Activated CD4-positive, alpha-beta T cell treated with anti-CD3 and anti-CD28 coated beads, Interleukin-2, amount 10 ng/mL, durations not matched to agents 24 days and 14 days (primary cell): ENCODE data around the gene TRIM45. TPM values are rescaled to one million over a fixed set of nuclear protein-coding genes. Genes with fewer than 3 reads are reported as not detected.
"Not testable (repeated sequence)": the region's sequence is repeated elsewhere in the genome, so short reads cannot be mapped to it uniquely, and the experiment has no call there.

Experiments used
- DNase-seq: peaks from one replicate; pipeline ENCODE4 v3.0.0; 2022
- H3K27ac Mint-ChIP-seq: one replicate; pipeline ENCODE4 v1.8.0; 2022; ENCODE audit warnings: mild to moderate bottlenecking, mixed read lengths
- H3K27me3 Mint-ChIP-seq: one replicate; pipeline ENCODE4 v1.8.0; 2022; ENCODE audit warnings: mixed read lengths
- H3K36me3 Mint-ChIP-seq: one replicate; pipeline ENCODE4 v1.8.0; 2022; ENCODE audit warnings: low read depth, mild to moderate bottlenecking, mixed read lengths
- H3K4me1 Mint-ChIP-seq: one replicate; pipeline ENCODE4 v1.8.0; 2021; ENCODE audit warnings: mixed read lengths
- H3K4me3 Mint-ChIP-seq: one replicate; pipeline ENCODE4 v1.8.0; 2022; ENCODE audit warnings: mild to moderate bottlenecking, moderate library complexity, mixed read lengths
- H3K9me3 Mint-ChIP-seq: one replicate; pipeline ENCODE4 v1.8.0; 2021; ENCODE audit warnings: mixed read lengths
- intact Hi-C: fragments of 100-400 bp; cut with micrococcal nuclease; formaldehyde crosslinking; loops from one replicate; pipeline ENCODE4 v1.15.1; 2023
- total RNA-seq: library from RNA; stranded (reverse); gene quantifications from 2 replicates; pipeline ENCODE4 v1.2.3, GENCODE V29; 2022

TRIM45 gene
- total RNA-seq, 1 donor from 2014 or later = 0.98 TPM

DNA sequence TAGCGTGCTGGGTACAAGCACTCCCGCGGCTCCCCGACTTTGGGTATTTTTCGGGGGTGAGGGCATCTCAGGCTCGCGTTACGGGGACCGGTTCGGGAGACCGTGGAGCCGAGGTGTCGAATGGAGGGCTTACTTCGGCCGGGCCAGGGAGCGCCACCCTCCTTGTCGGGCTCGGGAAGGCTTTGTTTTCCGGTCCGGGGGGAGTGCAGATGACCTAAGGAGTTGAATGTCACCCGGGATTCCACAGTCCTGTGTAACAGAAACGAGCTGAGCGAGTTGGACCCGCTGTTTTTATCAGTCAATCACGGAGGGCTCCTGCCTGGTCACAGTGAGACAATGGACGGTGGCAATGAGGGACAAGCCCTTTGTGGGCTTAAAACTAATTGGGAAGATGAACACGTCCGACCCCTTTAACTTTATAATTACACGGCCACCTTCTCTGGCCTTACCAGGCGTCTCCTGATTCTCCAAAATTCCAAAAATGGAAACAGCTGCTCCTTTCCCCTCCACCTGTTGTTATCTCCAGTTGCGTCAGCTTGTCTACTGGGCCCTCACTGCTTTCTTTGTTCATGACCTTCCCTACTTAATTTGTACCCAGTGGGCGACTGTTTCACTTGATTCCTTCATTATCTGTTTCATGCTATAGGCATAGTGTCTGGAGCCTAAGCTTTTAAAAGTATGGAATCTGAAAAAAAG is 929 bp upstream of the TRIM45 start:
- no peak overlapping the region for H3K27ac Mint-ChIP-seq
- H3K4me3 Mint-ChIP-seq = peak overlapping the region; percentile 87
- DNase-seq = no peak
- intact Hi-C loops = no loop called here
- peaks cover 6% of the 10 kb centered on the region for H3K4me1 Mint-ChIP-seq
- H3K27me3 Mint-ChIP-seq = peaks cover 17% of the 10 kb centered on the region
- H3K36me3 Mint-ChIP-seq = no peaks in the 10 kb centered on the region
- no peaks in the 10 kb centered on the region for H3K9me3 Mint-ChIP-seq

DNA sequence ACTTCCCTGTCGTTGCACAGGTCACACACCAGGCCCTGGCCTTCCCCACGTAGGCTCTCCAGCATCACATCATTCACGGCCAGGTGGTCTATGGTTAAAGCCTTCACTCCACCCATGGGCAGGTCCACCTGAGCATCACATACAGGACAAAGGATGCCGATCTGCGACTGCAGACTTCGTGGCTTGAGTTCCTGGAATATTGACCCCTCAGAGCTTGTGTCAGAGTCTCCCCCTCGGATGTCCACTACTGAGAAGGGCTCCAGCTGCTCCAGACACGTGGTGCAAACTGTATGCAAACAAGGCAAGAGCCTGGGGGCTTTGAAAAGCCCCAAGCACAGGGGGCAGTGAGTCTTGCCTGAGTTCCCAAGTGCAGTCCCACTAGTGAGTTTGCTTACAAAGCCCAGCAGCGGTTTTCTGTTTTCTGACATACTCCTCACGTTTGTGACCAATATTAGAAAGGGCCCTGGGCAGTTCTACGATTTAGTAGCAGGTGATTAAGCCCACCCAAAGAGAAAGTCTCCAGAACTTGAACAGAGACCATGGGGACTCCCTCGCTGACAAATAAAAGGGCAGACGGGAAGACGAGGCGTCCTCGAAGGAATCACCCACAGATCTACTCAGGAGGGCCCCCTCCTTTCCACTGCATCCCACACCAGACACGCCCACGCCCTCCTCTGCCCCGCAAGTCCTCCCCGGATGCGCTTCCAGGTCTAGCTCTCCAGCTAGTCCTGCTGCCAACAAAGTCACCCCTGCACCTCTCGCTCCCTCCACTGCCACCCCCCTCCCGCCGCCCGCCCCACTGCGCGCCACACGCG is 568 bp downstream of the TRIM45 start:
- Mint-ChIP-seq H3K4me1 (peaks cover 6% of the 10 kb centered on the region), H3K36me3 (no peaks in the 10 kb centered on the region), H3K9me3 (no peaks in the 10 kb centered on the region), H3K27ac (peak overlapping the region; percentile 21), H3K4me3 (peak overlapping the region; percentile 87), H3K27me3 (peaks cover 9% of the 10 kb centered on the region)
- DNase-seq = no peak
- intact Hi-C loops = no loop called here

DNA sequence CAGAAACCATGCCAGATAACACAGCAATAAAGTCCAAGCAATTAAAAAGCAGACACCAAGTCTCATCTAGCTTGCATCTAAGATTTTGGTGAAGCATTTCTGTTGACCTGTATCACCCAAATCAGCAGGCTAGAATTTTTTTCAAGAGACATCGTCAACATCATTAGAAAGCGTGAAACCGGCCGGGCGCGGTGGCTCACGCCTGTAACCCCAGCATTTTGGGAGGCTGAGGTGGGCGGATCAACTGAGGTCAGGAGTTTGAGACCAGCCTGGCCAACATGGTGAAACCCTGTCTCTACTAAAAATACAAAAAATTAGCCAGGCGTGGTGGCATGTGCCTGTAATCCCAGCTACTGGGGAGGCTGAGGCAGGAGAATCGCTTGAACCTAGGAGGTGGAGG is 2.4 kb downstream of the TRIM45 start:
- DNase-seq, H3K27ac Mint-ChIP-seq, intact Hi-C loops, H3K4me3 Mint-ChIP-seq, H3K36me3 Mint-ChIP-seq, H3K27me3 Mint-ChIP-seq, H3K4me1 Mint-ChIP-seq, H3K9me3 Mint-ChIP-seq: not testable (repeated sequence)

DNA sequence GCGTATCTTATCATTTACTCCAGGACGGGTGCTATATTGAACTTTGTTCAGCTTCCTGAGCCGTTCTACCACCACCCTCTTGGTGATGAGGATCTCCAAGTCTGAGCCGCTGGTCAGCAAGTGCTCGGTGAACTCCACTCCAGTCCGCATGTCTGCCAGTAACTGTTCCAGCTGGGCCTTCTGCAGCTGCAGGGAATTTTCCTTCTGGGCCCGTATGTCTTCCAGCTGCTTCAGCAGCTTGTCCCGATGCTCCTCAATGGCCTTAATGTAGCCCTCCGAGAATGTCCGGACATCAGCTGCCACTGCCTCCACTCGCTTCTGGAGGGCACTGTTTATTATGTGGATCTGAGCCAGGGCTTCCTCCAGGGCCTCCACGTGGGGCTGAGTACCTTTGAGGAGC is 3.4 kb downstream of the TRIM45 start:
- Mint-ChIP-seq H3K36me3 (no peaks in the 10 kb centered on the region), H3K4me3 (no peak overlapping the region), H3K9me3 (no peaks in the 10 kb centered on the region), H3K27me3 (peaks cover 6% of the 10 kb centered on the region), H3K27ac (no peak overlapping the region), H3K4me1 (peaks cover 6% of the 10 kb centered on the region)
- no peak for DNase-seq
- intact Hi-C loops = no loop called here

DNA sequence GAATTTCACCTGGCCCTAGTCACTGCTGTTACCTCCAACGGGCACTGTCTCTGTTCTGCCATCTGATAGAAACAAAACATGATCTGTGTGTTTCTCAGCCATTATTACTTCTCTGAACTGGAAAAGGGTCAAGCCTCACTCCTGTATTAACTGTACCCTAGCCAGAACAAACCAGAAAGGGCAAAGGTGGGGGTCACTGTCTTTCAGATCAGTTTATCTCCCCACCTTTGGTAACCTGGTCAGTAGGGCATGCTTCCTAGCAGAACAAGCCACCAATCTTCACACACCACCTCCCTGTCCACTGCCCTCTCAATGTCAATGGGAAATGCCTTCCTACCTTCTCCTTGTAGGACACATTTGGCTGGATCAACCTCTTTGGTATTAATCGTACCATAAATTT is 3.9 kb downstream of the TRIM45 start:
- DNase-seq = no peak
- H3K4me1 Mint-ChIP-seq = peaks cover 6% of the 10 kb centered on the region
- intact Hi-C loops = no loop called here
- no peaks in the 10 kb centered on the region for H3K9me3 Mint-ChIP-seq
- no peak overlapping the region for H3K4me3 Mint-ChIP-seq
- peaks cover 5% of the 10 kb centered on the region for H3K27me3 Mint-ChIP-seq
- H3K27ac Mint-ChIP-seq = no peak overlapping the region
- H3K36me3 Mint-ChIP-seq = no peaks in the 10 kb centered on the region

DNA sequence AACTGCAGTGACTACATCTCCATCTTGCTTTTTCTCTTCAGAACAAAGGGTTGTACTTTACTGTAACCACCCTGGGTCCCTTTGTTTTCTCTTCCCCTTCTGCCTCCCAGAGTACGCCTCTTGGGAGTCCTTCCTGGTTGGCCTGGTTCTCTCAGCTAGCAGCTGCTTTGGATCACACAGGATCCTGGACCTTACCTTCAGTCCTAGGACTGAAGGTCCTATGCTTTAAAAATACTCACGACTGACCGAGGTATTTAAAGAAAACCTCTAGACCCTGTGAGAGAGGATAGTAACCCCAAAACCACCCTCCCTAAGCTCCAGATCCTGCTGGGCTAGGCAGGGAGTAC is 4.8 kb downstream of the TRIM45 start:
- H3K4me1 Mint-ChIP-seq = peaks cover 6% of the 10 kb centered on the region
- H3K36me3 Mint-ChIP-seq = no peaks in the 10 kb centered on the region
- H3K27ac Mint-ChIP-seq = no peak overlapping the region
- peaks cover 3% of the 10 kb centered on the region for H3K27me3 Mint-ChIP-seq
- no peak for DNase-seq
- intact Hi-C loops = no loop called here
- H3K9me3 Mint-ChIP-seq = no peaks in the 10 kb centered on the region
- H3K4me3 Mint-ChIP-seq = no peak overlapping the region

DNA sequence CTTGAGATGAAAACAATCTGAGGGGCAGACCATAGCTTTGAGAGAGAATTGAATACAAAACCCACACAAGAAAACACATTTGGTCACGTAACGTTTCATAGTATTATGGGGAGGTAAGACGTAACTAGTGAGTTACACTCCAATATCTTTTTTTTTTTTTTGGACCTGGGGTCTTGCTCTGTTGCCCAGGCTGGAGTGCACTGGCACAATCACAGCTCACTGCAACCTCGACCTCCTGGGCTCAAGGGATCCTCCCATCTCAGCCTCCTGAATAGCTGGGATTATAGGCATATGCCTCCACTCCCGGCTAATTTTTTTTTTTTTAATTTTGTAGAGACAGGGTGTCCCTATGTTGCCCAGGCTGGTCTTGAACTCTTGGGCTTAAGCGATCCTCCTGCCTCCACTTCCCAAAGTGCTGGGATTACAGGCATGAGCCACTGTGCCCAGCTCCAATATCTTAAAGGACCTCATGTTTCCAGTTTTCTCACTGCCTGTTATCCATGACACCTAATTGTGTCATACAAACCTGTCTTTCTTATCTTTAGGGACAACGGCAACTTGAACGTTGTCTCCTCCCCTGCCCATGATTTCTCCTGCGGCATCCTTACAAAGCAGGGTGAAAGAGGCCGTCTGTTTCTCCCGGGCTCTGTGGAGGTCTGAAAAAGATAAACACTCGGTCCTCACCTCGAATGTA is 5.3 kb downstream of the TRIM45 start:
- H3K27me3 Mint-ChIP-seq = peaks cover 3% of the 10 kb centered on the region
- DNase-seq = no peak
- H3K9me3 Mint-ChIP-seq = no peaks in the 10 kb centered on the region
- H3K4me1 Mint-ChIP-seq = peaks cover 5% of the 10 kb centered on the region
- H3K27ac Mint-ChIP-seq = no peak overlapping the region
- H3K4me3 Mint-ChIP-seq = no peak overlapping the region
- intact Hi-C loops = no loop called here
- peaks cover 2% of the 10 kb centered on the region for H3K36me3 Mint-ChIP-seq

DNA sequence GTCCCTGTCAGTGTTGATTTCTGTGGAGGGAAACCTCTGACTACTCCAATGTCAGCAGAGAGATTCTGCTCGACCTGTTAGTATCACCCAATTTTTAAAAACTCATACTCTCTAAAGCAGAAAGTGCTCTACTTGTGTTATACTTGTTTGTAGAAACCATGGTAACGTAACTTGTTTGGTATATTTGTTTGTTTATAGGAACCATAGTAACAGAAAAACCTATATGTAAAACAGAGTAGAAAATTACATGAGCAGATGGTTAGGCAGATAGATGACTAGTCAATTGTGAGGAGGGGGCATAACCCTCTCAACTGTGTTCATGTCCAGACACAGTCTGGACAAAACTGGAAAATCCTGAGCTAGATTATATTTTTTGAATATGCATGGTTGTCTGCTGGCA is 6.7 kb downstream of the TRIM45 start:
- no peak for DNase-seq
- H3K36me3 Mint-ChIP-seq = peaks cover 2% of the 10 kb centered on the region
- H3K27me3 Mint-ChIP-seq = no peaks in the 10 kb centered on the region
- peaks cover 3% of the 10 kb centered on the region for H3K4me1 Mint-ChIP-seq
- intact Hi-C loops = no loop called here
- no peaks in the 10 kb centered on the region for H3K9me3 Mint-ChIP-seq
- no peak overlapping the region for H3K4me3 Mint-ChIP-seq
- H3K27ac Mint-ChIP-seq = no peak overlapping the region

DNA sequence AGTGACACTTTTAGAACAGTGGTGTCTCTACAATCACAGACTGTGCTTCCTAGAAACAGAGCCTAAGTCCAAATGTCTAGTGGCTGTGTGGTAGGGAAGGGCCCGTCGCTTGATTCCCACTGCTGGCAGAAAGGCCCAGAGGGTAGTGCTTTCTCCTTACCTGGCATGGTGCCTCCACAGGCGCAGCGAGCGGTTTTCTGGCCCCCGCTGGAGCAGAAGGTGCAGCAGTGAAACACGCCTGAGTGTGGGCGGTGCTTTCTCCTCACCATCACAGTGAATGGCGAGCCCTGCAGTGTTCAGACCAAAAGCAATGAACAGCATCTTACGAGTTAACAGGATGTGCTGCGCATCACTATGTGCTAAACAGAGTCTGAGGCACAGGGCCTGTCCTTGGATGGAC is 8.3 kb downstream of the TRIM45 start:
- no peaks in the 10 kb centered on the region for H3K27me3 Mint-ChIP-seq
- no peak for DNase-seq
- peaks cover 11% of the 10 kb centered on the region for H3K36me3 Mint-ChIP-seq
- intact Hi-C loops = no loop called here
- no peak overlapping the region for H3K27ac Mint-ChIP-seq
- H3K4me3 Mint-ChIP-seq = no peak overlapping the region
- no peaks in the 10 kb centered on the region for H3K9me3 Mint-ChIP-seq
- H3K4me1 Mint-ChIP-seq = peaks cover 11% of the 10 kb centered on the region

DNA sequence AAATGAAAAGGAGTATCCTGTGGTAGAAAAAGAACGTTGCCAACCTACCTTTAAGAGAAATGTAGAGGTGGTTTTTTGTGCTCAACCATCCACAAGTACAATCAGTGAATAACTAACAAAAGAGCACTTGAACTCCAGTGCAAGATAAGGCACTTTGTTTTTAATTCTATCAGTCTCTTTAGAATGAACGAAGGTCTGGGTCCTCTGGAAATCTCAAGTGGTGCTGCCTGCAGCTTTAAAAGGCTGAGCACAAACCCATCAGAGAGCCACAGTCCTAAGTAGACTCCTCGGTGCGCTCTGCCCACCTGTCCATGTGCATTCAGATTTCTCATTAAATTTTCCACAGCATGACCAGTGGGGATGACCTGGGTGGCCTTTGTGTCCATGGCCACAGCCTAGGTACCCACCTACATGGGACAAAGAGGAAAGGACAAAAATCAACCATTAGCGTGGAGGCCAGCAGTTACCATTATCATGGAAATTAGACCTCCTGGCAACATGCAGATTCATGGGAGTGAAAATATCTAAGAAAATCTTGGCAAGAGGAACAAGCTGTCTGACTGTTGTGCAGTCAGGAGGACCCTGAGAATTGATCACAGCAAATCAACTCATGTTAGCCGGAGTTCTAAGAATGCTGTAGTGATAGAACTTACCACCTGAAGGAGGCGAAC is 9.4 kb downstream of the TRIM45 start:
- DNase-seq = no peak
- Mint-ChIP-seq H3K36me3 (peaks cover 14% of the 10 kb centered on the region), H3K4me3 (no peak overlapping the region), H3K27ac (no peak overlapping the region), H3K27me3 (no peaks in the 10 kb centered on the region), H3K4me1 (peaks cover 11% of the 10 kb centered on the region), H3K9me3 (no peaks in the 10 kb centered on the region)
- intact Hi-C loops = no loop called here

DNA sequence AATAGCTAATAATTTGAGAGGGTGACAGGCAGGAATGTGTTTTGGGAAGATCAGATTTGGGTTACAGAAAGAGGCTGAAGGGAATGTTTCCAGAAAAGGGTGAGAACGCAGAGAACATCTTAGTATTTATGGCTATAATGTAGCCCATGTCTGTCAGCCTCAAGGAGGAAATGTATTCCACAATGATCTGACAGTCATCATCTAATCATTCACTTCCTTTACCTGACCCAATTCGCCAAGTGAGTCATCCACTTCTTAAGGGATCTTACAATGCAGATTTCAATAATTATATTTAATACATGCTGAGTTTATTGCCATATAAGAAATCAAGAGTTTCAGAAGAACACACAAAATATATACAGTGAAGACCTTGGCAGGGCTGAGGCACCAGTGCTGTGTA is 10.8 kb downstream of the TRIM45 start:
- H3K27me3 Mint-ChIP-seq = no peaks in the 10 kb centered on the region
- no peaks in the 10 kb centered on the region for H3K9me3 Mint-ChIP-seq
- no peak overlapping the region for H3K27ac Mint-ChIP-seq
- H3K4me3 Mint-ChIP-seq = no peak overlapping the region
- H3K36me3 Mint-ChIP-seq = peaks cover 28% of the 10 kb centered on the region
- intact Hi-C loops = no loop called here
- peaks cover 11% of the 10 kb centered on the region for H3K4me1 Mint-ChIP-seq
- no peak for DNase-seq

DNA sequence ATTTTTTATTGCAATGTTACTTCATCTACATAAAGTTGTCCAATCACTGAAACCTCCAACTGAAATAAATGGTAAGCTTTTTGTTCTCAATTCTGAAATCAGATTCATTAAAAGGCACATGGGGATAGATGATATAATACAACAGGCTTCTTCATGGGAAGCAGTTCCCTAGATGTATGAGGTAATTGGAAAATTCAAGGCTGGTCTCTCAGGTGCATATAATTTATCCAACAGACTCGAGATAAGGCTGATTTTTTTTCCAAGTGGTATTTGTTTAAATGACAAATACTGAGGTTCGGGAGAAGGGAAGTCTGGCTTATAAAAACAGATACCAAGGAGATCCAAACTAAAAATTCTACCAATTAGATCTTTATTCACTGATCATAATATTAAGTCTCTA is 14.2 kb downstream of the TRIM45 start:
- Mint-ChIP-seq H3K4me1 (peaks cover 11% of the 10 kb centered on the region), H3K9me3 (no peaks in the 10 kb centered on the region), H3K36me3 (peaks cover 53% of the 10 kb centered on the region), H3K4me3 (no peak overlapping the region), H3K27me3 (no peaks in the 10 kb centered on the region), H3K27ac (no peak overlapping the region)
- no peak for DNase-seq
- intact Hi-C loops = no loop called here

DNA sequence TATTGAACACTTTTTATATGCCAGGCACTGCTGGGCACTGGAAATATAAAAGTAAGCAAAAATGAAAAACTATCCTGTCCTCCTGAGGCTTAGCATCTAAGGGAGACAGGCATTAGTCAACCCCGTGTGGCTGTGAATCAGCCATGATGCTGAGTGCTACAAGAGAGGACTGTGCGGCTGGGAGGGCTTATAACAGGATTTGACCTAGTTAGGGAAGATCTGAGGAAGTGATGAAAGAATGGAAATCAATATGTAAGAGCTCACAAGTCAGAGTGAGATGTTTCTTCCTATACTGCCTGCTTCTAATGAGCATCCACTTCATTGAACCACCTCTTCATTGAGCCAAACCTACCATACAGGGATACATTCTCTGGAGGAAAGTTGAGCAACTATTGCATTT is 15.1 kb downstream of the TRIM45 start:
- H3K4me3 Mint-ChIP-seq = no peak overlapping the region
- H3K27ac Mint-ChIP-seq = no peak overlapping the region
- no peaks in the 10 kb centered on the region for H3K9me3 Mint-ChIP-seq
- H3K4me1 Mint-ChIP-seq = peaks cover 11% of the 10 kb centered on the region
- no peak for DNase-seq
- no peaks in the 10 kb centered on the region for H3K27me3 Mint-ChIP-seq
- intact Hi-C loops = no loop called here
- H3K36me3 Mint-ChIP-seq = peaks cover 58% of the 10 kb centered on the region

DNA sequence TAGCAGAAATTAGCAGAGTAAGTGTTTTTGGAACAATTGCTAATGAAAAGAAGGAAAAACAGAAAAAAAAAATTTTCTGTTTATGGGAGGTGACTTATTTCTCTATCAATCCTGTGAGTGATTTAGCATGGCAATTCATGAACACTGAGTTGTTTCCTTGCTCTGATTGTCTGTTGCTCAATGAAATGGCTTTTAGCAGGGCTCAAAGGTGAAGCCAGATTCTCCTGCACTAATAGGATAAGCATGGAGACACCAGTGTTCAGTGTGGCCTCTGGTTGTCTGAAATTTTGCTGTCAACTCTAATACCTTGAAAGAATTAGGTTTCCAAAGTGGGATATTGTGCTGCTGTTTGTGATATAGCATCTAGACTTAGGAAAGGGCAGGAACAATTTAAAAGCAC is 15.8 kb downstream of the TRIM45 start:
- Mint-ChIP-seq H3K27ac (no peak overlapping the region), H3K27me3 (no peaks in the 10 kb centered on the region), H3K9me3 (no peaks in the 10 kb centered on the region), H3K36me3 (peaks cover 62% of the 10 kb centered on the region), H3K4me3 (no peak overlapping the region), H3K4me1 (peaks cover 10% of the 10 kb centered on the region)
- intact Hi-C loops = no loop called here
- DNase-seq = no peak
